Measurements from ENCODE around the gene HHAT.
"Not testable (repeated sequence)": the region's sequence is repeated elsewhere in the genome, so short reads cannot be mapped to it uniquely, and the experiment has no call there.

HHAT gene

GRCh38 chr1:210647406-210648333 lies 319.0 kb downstream of the HHAT start:
- Histone ChIP-seq H3K27ac (ENCODE audit: low read depth, low read length) (no peak overlapping the region), H3K27me3 (ENCODE audit: control insufficient read depth, insufficient read depth, low read length) (no peaks in the 10 kb centered on the region), H3K36me3 (ENCODE audit: control insufficient read depth, insufficient read depth, low read length) (no peaks in the 10 kb centered on the region), H3K4me3 (ENCODE audit: low read depth, low read length) (no peak overlapping the region), H3K4me1 (ENCODE audit: control insufficient read depth, insufficient read depth, low read length) (no peaks in the 10 kb centered on the region; the same call in 1 of the 2 replicates), H3K9ac (ENCODE audit: low read length) (no peak overlapping the region), H3K9me3 (ENCODE audit: control insufficient read depth, insufficient read depth, low read depth, low read length) (no peaks in the 10 kb centered on the region)

- no peaks in the 10 kb centered on the region for H3K36me3 ChIP-seq (ENCODE audit: control insufficient read depth, insufficient read depth, low read length)
- H3K27ac ChIP-seq (ENCODE audit: low read depth, low read length) = no peak overlapping the region
Measured at GRCh38 chr1:210648588-210649269, 320.0 kb downstream of the HHAT start.

GRCh38 chr1:210650403-210650802 lies 321.7 kb downstream of the HHAT start:
- no peak overlapping the region for H3K27ac ChIP-seq (ENCODE audit: low read depth, low read length)
- H3K36me3 ChIP-seq (ENCODE audit: control insufficient read depth, insufficient read depth, low read length) = no peaks in the 10 kb centered on the region
- H3K9ac ChIP-seq (ENCODE audit: low read length) = no peak overlapping the region
- H3K4me1 ChIP-seq (ENCODE audit: control insufficient read depth, insufficient read depth, low read length) = no peaks in the 10 kb centered on the region; the same call in 1 of the 2 replicates
- H3K4me3 ChIP-seq (ENCODE audit: low read depth, low read length) = no peak overlapping the region
- peaks cover 5% of the 10 kb centered on the region for H3K9me3 ChIP-seq (ENCODE audit: control insufficient read depth, insufficient read depth, low read depth, low read length)
- H3K27me3 ChIP-seq (ENCODE audit: control insufficient read depth, insufficient read depth, low read length) = no peaks in the 10 kb centered on the region

More at GRCh38 chr1:210648588-210649269, 320.0 kb downstream of the HHAT start:
- Histone ChIP-seq H3K4me1 (ENCODE audit: control insufficient read depth, insufficient read depth, low read length) (no peaks in the 10 kb centered on the region; the same call in 1 of the 2 replicates), H3K9me3 (ENCODE audit: control insufficient read depth, insufficient read depth, low read depth, low read length) (peaks cover 2% of the 10 kb centered on the region), H3K4me3 (ENCODE audit: low read depth, low read length) (no peak overlapping the region), H3K27me3 (ENCODE audit: control insufficient read depth, insufficient read depth, low read length) (no peaks in the 10 kb centered on the region), H3K9ac (ENCODE audit: low read length) (no peak overlapping the region)

GRCh38 chr1:210652329-210652954 lies 323.7 kb downstream of the HHAT start:
- H3K27me3 ChIP-seq (ENCODE audit: control insufficient read depth, insufficient read depth, low read length) = no peaks in the 10 kb centered on the region
- no peak overlapping the region for H3K9ac ChIP-seq (ENCODE audit: low read length)
- H3K4me3 ChIP-seq (ENCODE audit: low read depth, low read length) = no peak overlapping the region
- H3K36me3 ChIP-seq (ENCODE audit: control insufficient read depth, insufficient read depth, low read length) = no peaks in the 10 kb centered on the region
- H3K27ac ChIP-seq (ENCODE audit: low read depth, low read length) = no peak overlapping the region
- no peaks in the 10 kb centered on the region for H3K4me1 ChIP-seq (ENCODE audit: control insufficient read depth, insufficient read depth, low read length)
- peaks cover 5% of the 10 kb centered on the region for H3K9me3 ChIP-seq (ENCODE audit: control insufficient read depth, insufficient read depth, low read depth, low read length)

GRCh38 chr1:210653771-210654170 lies 325.1 kb downstream of the HHAT start:
- no peak overlapping the region for H3K9ac ChIP-seq (ENCODE audit: low read length)
- no peaks in the 10 kb centered on the region for H3K27me3 ChIP-seq (ENCODE audit: control insufficient read depth, insufficient read depth, low read length)
- no peak overlapping the region for H3K4me3 ChIP-seq (ENCODE audit: low read depth, low read length)
- H3K27ac ChIP-seq (ENCODE audit: low read depth, low read length) = no peak overlapping the region
- peaks cover 5% of the 10 kb centered on the region for H3K9me3 ChIP-seq (ENCODE audit: control insufficient read depth, insufficient read depth, low read depth, low read length)
- H3K36me3 ChIP-seq (ENCODE audit: control insufficient read depth, insufficient read depth, low read length) = no peaks in the 10 kb centered on the region
- no peaks in the 10 kb centered on the region for H3K4me1 ChIP-seq (ENCODE audit: control insufficient read depth, insufficient read depth, low read length)

GRCh38 chr1:210654176-210654981 lies 325.7 kb downstream of the HHAT start:
- H3K9ac ChIP-seq (ENCODE audit: low read length) = no peak overlapping the region
- H3K36me3 ChIP-seq (ENCODE audit: control insufficient read depth, insufficient read depth, low read length) = no peaks in the 10 kb centered on the region
- H3K27me3 ChIP-seq (ENCODE audit: control insufficient read depth, insufficient read depth, low read length) = no peaks in the 10 kb centered on the region
- no peak overlapping the region for H3K4me3 ChIP-seq (ENCODE audit: low read depth, low read length)
- peaks cover 5% of the 10 kb centered on the region for H3K9me3 ChIP-seq (ENCODE audit: control insufficient read depth, insufficient read depth, low read depth, low read length)
- no peaks in the 10 kb centered on the region for H3K4me1 ChIP-seq (ENCODE audit: control insufficient read depth, insufficient read depth, low read length)
- no peak overlapping the region for H3K27ac ChIP-seq (ENCODE audit: low read depth, low read length)

GRCh38 chr1:210655511-210655910 lies 326.8 kb downstream of the HHAT start:
- H3K27ac ChIP-seq (ENCODE audit: low read depth, low read length) = no peak overlapping the region
- no peak overlapping the region for H3K4me3 ChIP-seq (ENCODE audit: low read depth, low read length)
- H3K4me1 ChIP-seq (ENCODE audit: control insufficient read depth, insufficient read depth, low read length) = no peaks in the 10 kb centered on the region
- no peak overlapping the region for H3K9ac ChIP-seq (ENCODE audit: low read length)
- H3K9me3 ChIP-seq (ENCODE audit: control insufficient read depth, insufficient read depth, low read depth, low read length) = peaks cover 5% of the 10 kb centered on the region
- no peaks in the 10 kb centered on the region for H3K36me3 ChIP-seq (ENCODE audit: control insufficient read depth, insufficient read depth, low read length)
- no peaks in the 10 kb centered on the region for H3K27me3 ChIP-seq (ENCODE audit: control insufficient read depth, insufficient read depth, low read length)

- Histone ChIP-seq H3K36me3 (ENCODE audit: control insufficient read depth, insufficient read depth, low read length) (no peaks in the 10 kb centered on the region), H3K4me3 (ENCODE audit: low read depth, low read length) (no peak overlapping the region), H3K9ac (ENCODE audit: low read length) (no peak overlapping the region), H3K9me3 (ENCODE audit: control insufficient read depth, insufficient read depth, low read depth, low read length) (peaks cover 5% of the 10 kb centered on the region), H3K27me3 (ENCODE audit: control insufficient read depth, insufficient read depth, low read length) (no peaks in the 10 kb centered on the region), H3K4me1 (ENCODE audit: control insufficient read depth, insufficient read depth, low read length) (no peaks in the 10 kb centered on the region), H3K27ac (ENCODE audit: low read depth, low read length) (no peak overlapping the region)
Measured at GRCh38 chr1:210657806-210658205, 329.1 kb downstream of the HHAT start.

GRCh38 chr1:210661520-210661919 lies 332.8 kb downstream of the HHAT start:
- H3K36me3 ChIP-seq (ENCODE audit: control insufficient read depth, insufficient read depth, low read length); H3K4me3 ChIP-seq (ENCODE audit: low read depth, low read length); H3K9me3 ChIP-seq (ENCODE audit: control insufficient read depth, insufficient read depth, low read depth, low read length); H3K27ac ChIP-seq (ENCODE audit: low read depth, low read length); H3K9ac ChIP-seq (ENCODE audit: low read length); H3K27me3 ChIP-seq (ENCODE audit: control insufficient read depth, insufficient read depth, low read length); H3K4me1 ChIP-seq (ENCODE audit: control insufficient read depth, insufficient read depth, low read length): not testable (repeated sequence)

GRCh38 chr1:210662291-210663050 lies 333.8 kb downstream of the HHAT start:
- H3K4me3 ChIP-seq (ENCODE audit: low read depth, low read length) = no peak overlapping the region
- no peak overlapping the region for H3K9ac ChIP-seq (ENCODE audit: low read length)
- H3K27me3 ChIP-seq (ENCODE audit: control insufficient read depth, insufficient read depth, low read length) = no peaks in the 10 kb centered on the region
- H3K9me3 ChIP-seq (ENCODE audit: control insufficient read depth, insufficient read depth, low read depth, low read length) = no peaks in the 10 kb centered on the region
- no peaks in the 10 kb centered on the region for H3K36me3 ChIP-seq (ENCODE audit: control insufficient read depth, insufficient read depth, low read length)
- H3K4me1 ChIP-seq (ENCODE audit: control insufficient read depth, insufficient read depth, low read length) = no peaks in the 10 kb centered on the region
- H3K27ac ChIP-seq (ENCODE audit: low read depth, low read length) = no peak overlapping the region
